CD4-positive, alpha-beta T cell (primary cell): ENCODE results near the gene SIL1. TPM values are rescaled to one million over a fixed set of nuclear protein-coding genes. Genes with fewer than 3 reads are reported as not detected.
"Not testable (repeated sequence)": the region's sequence is repeated elsewhere in the genome, so short reads cannot be mapped to it uniquely, and the experiment has no call there.

ENCODE experiments used
- ATAC-seq: fragments of 200-7000 bp; cut with Tn5 transposase; one replicate; pipeline ENCODE4 v1.10.0; 2022; ENCODE audit warnings: mild to moderate bottlenecking; ENCODE audit not compliant: poor library complexity
- CTCF ChIA-PET: fragments of 350-600 bp; sonication (Branson Sonifier 250); formaldehyde crosslinking; loops from one replicate; lab custom pipeline; 2021; ENCODE audit warnings: antibody characterized with exemption, inconsistent platforms; lab: Charles Lee
- POLR2A ChIA-PET: fragments of 350-600 bp; sonication (Branson Sonifier 250); formaldehyde crosslinking; loops from one replicate; lab custom pipeline; 2021; ENCODE audit warnings: antibody characterized with exemption, inconsistent platforms; lab: Charles Lee
- DNase-seq, 14 experiments: peaks; one replicate each; pipeline ENCODE4 v3.0.0-alpha.2; 2013 to 2020; ENCODE audit warnings: mixed read lengths in 2 of 14
- H3K27ac ChIP-seq, 2 donors: one replicate each; pipeline versions ENCODE4 v1.5.1 to v1.7.0; 2013; ENCODE audit warnings: low read length in 2 of 2, low read depth in 1 of 2, mild to moderate bottlenecking in 1 of 2
- H3K27me3 ChIP-seq, 2 experiments: 1 replicate in 1 of 2; 2 replicates in 1 of 2; pipeline versions ENCODE4 v1.6.1 to v1.7.0; 2013; ENCODE audit warnings: low read length in 2 of 2, control low read depth in 1 of 2, mild to moderate bottlenecking in 1 of 2, moderate library complexity in 1 of 2; ENCODE audit not compliant: insufficient read depth in 2 of 2, control insufficient read depth in 1 of 2
- H3K36me3 ChIP-seq: one replicate; pipeline ENCODE4 v1.6.1; 2013; ENCODE audit warnings: low read length, control low read depth; ENCODE audit not compliant: insufficient read depth
- H3K4me1 ChIP-seq: one replicate; pipeline ENCODE4 v1.6.1; 2013; ENCODE audit warnings: low read length, control low read depth; ENCODE audit not compliant: insufficient read depth
- H3K4me3 ChIP-seq: one replicate; pipeline ENCODE4 v1.5.1; 2013; ENCODE audit warnings: mild to moderate bottlenecking, low read length, moderate library complexity
- H3K9me3 ChIP-seq, 2 experiments: 1 replicate in 1 of 2; 2 replicates in 1 of 2; pipeline versions ENCODE4 v1.6.1 to v1.7.0; 2013; ENCODE audit warnings: low read length in 2 of 2, mild to moderate bottlenecking in 2 of 2, control low read depth in 1 of 2, moderate library complexity in 1 of 2; ENCODE audit not compliant: control insufficient read depth in 1 of 2, insufficient read depth in 1 of 2
- H3K27ac Mint-ChIP-seq: one replicate; pipeline ENCODE4 v1.8.0; 2020; ENCODE audit warnings: mixed read lengths
- H3K27me3 Mint-ChIP-seq: one replicate; pipeline ENCODE4 v1.8.0; 2021; ENCODE audit warnings: mixed read lengths
- H3K36me3 Mint-ChIP-seq: one replicate; pipeline ENCODE4 v1.8.0; 2021; ENCODE audit warnings: low read depth, mixed read lengths
- H3K4me1 Mint-ChIP-seq: one replicate; pipeline ENCODE4 v1.8.0; 2021; ENCODE audit warnings: low read depth, mixed read lengths
- H3K4me3 Mint-ChIP-seq: one replicate; pipeline ENCODE4 v1.8.0; 2020; ENCODE audit warnings: mild to moderate bottlenecking, mixed read lengths
- H3K9me3 Mint-ChIP-seq: one replicate; pipeline ENCODE4 v1.8.0; 2020; ENCODE audit warnings: mixed read lengths
- intact Hi-C, 2 experiments: fragments of 100-400 bp; cut with DNase I in 1 of 2; cut with micrococcal nuclease in 1 of 2; formaldehyde crosslinking; loops; one replicate each; pipeline versions ENCODE4 v1.15.1 to v1.9.0; 2023 to 2025; cut with DNase I, micrococcal nuclease
- total RNA-seq, 174 experiments: library from RNA in 2 of 174; stranded (reverse) in 2 of 174; gene quantifications; one replicate each; pipeline ENCODE4 v1.2.3 and lab custom pipeline; 2021 to 2026
- TF ChIP-seq, protein P1 (sequence below): fragments of 200-600 bp; IDR thresholded peaks from one replicate; pipeline ENCODE4 v1.8.0; 2022; ENCODE audit warnings: antibody characterized with exemption, mild to moderate bottlenecking

Gene SIL1
- total RNA-seq, 2 experiments from 2014 or later: 5.6 to 9.2 TPM

DNA sequence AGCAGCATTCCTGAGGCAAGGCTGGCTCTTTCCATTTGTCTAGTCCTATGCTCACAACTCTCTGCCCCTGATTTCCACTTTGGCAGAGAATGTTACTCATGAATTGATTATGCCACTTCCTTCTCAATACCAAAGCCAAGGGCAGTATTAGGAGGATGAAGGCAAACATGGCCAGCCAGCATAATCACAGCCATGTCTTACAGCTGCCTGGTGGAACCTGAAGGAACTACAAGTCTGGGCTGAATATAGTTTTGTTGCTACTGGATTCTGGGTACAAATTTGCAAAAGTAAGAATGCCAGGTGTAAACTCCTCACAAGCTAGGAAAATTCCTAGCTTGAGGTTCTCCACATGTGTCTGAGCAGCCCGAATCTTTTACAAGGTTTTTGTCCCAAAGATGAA lies 4.2 kb downstream of the SIL1 start:
- no peaks in the 10 kb centered on the region for H3K9me3 Mint-ChIP-seq
- H3K27me3 ChIP-seq: no peaks in the 10 kb centered on the region
- TF ChIP-seq, protein P1, sequence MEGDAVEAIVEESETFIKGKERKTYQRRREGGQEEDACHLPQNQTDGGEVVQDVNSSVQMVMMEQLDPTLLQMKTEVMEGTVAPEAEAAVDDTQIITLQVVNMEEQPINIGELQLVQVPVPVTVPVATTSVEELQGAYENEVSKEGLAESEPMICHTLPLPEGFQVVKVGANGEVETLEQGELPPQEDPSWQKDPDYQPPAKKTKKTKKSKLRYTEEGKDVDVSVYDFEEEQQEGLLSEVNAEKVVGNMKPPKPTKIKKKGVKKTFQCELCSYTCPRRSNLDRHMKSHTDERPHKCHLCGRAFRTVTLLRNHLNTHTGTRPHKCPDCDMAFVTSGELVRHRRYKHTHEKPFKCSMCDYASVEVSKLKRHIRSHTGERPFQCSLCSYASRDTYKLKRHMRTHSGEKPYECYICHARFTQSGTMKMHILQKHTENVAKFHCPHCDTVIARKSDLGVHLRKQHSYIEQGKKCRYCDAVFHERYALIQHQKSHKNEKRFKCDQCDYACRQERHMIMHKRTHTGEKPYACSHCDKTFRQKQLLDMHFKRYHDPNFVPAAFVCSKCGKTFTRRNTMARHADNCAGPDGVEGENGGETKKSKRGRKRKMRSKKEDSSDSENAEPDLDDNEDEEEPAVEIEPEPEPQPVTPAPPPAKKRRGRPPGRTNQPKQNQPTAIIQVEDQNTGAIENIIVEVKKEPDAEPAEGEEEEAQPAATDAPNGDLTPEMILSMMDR: no peak
- peak overlapping the region; percentile 51 for H3K27ac Mint-ChIP-seq
- ChIA-PET POLR2A (no interaction called here), CTCF (no interaction called here)
- H3K27me3 Mint-ChIP-seq: no peaks in the 10 kb centered on the region
- no peak overlapping the region for H3K27ac ChIP-seq
- H3K36me3 ChIP-seq: no peaks in the 10 kb centered on the region
- DNase-seq (peak in 2 of 14 experiments; percentile 27 to 33), ATAC-seq (no peak)
- no peaks in the 10 kb centered on the region for H3K9me3 ChIP-seq
- H3K4me3 ChIP-seq: no peak overlapping the region
- peaks cover 21% of the 10 kb centered on the region for H3K4me1 Mint-ChIP-seq
- peaks cover 15% of the 10 kb centered on the region for H3K4me1 ChIP-seq
- intact Hi-C loops: loop anchor here in 1 of 2 experiments (10.0 kb wide), 3 partner anchors 649 to 1159 kb away; partner anchors contain the start of genes ETF1, FAM13B and KDM3B
- no peak overlapping the region for H3K4me3 Mint-ChIP-seq
- H3K36me3 Mint-ChIP-seq: no peaks in the 10 kb centered on the region

DNA sequence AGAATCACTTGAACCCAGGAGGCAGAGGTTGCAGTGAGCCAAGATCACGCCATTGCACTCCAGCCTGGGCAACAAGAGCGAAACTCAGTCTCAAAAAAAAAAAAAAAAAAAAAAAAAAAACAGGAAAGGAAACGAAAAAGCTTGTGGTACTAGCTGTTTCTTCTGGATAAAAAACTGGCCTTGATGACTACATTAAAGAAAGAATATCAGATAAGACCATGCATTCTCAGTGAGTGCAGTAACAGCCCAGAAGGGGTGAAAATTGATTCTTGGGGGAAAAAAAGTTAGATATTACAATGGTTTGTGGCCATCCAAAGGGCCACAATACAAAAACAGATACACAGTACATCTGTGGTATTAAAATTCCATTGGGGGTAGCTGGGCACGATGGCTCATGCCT lies 5.3 kb downstream of the SIL1 start:
- H3K27me3 Mint-ChIP-seq, H3K4me1 ChIP-seq, ATAC-seq, H3K27ac Mint-ChIP-seq, H3K9me3 ChIP-seq, H3K9me3 Mint-ChIP-seq, H3K4me3 Mint-ChIP-seq, H3K27ac ChIP-seq, H3K27me3 ChIP-seq, CTCF ChIA-PET, H3K36me3 Mint-ChIP-seq, H3K36me3 ChIP-seq, H3K4me3 ChIP-seq, DNase-seq, POLR2A ChIA-PET: not testable (repeated sequence)
- peaks cover 16% of the 10 kb centered on the region for H3K4me1 Mint-ChIP-seq
- intact Hi-C loops: loop anchor here in 1 of 2 experiments (10.0 kb wide), 3 partner anchors 648 to 1158 kb away; partner anchors contain the start of genes ETF1, FAM13B and KDM3B

DNA sequence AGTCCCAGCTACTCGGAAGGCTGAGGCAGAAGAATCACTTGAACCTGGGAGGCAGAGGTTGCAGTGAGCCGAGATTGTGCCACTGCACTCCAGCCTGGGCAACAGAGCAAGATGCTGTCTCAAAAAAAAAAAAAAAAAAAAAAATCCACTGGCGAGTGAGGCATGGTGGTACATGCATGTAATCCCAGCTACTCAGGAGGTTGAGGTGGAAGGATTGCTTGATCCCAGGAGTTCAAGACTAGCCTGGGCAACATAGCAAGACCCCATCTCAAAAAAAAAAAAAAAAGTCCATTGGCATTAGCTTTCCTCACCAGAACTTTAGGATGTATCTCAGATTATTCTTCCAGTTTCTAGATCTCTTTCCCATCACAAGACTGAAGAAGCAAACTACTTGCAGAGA lies 6.2 kb downstream of the SIL1 start:
- H3K27ac Mint-ChIP-seq, H3K36me3 ChIP-seq, POLR2A ChIA-PET, H3K9me3 Mint-ChIP-seq, ATAC-seq, H3K4me3 ChIP-seq, H3K4me1 Mint-ChIP-seq, DNase-seq, H3K9me3 ChIP-seq, H3K4me1 ChIP-seq, H3K36me3 Mint-ChIP-seq, H3K4me3 Mint-ChIP-seq, H3K27me3 ChIP-seq, H3K27me3 Mint-ChIP-seq, CTCF ChIA-PET, H3K27ac ChIP-seq: not testable (repeated sequence)
- intact Hi-C loops: loop anchor here in 1 of 2 experiments (10.0 kb wide), 3 partner anchors 647 to 1157 kb away; partner anchors contain the start of genes ETF1, FAM13B and KDM3B

DNA sequence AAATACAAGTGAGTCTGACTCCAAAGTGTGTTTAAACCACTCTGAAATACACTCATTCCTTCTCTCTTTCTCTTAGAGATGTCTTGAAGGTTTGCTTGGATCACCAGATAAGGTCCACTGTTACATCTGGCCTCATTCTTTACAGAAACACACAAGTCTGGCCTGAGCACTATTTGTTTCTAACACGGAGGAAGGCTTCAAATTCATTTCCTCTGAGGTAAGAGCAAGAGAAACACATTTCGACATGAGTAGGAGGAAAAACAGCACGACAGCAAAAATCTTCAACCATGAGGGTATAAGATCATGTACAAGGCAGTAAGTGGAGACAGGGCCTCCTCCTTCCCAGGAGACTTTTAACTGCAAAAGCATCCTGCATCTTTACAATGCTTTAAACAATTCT lies 8.0 kb downstream of the SIL1 start:
- POLR2A ChIA-PET: no interaction called here
- intact Hi-C loops: loop anchor here in 1 of 2 experiments (10.0 kb wide), 3 partner anchors 645 to 1155 kb away; partner anchors contain the start of genes ETF1, FAM13B and KDM3B
- no peak overlapping the region for H3K27ac Mint-ChIP-seq
- H3K4me3 Mint-ChIP-seq: no peak overlapping the region
- Histone ChIP-seq H3K4me3 (no peak overlapping the region), H3K4me1 (no peaks in the 10 kb centered on the region), H3K27me3 (no peaks in the 10 kb centered on the region), H3K27ac (no peak overlapping the region), H3K9me3 (no peaks in the 10 kb centered on the region), H3K36me3 (peaks cover 13% of the 10 kb centered on the region)
- TF ChIP-seq, protein P1: no peak
- DNase-seq: no peak
- ATAC-seq: no peak
- H3K9me3 Mint-ChIP-seq: no peaks in the 10 kb centered on the region
- no peaks in the 10 kb centered on the region for H3K4me1 Mint-ChIP-seq
- CTCF ChIA-PET: no interaction called here
- no peaks in the 10 kb centered on the region for H3K36me3 Mint-ChIP-seq
- H3K27me3 Mint-ChIP-seq: no peaks in the 10 kb centered on the region
